WERI-Rb-1 (cell line): ENCODE measurements around the gene RILPL2.
"Not testable (repeated sequence)": the region's sequence is repeated elsewhere in the genome, so short reads cannot be mapped to it uniquely, and the experiment has no call there.

Experiments
- DNase-seq: peaks from one replicate; pipeline ENCODE4 v3.0.0-alpha.2; 2020
- H3K27ac ChIP-seq: fragments of 250-450 bp; sonication (Bioruptor Pico); 2 replicates; pipeline ENCODE4 v1.5.1; 2020; ENCODE audit warnings: mild to moderate bottlenecking, moderate library complexity
- H3K27me3 ChIP-seq: fragments of 250-450 bp; sonication (Bioruptor Pico); 2 replicates; pipeline ENCODE4 v1.5.1; 2021; ENCODE audit warnings: mild to moderate bottlenecking, low read depth, moderate library complexity; ENCODE audit not compliant: insufficient read depth, severe bottlenecking
- H3K36me3 ChIP-seq: fragments of 250-450 bp; sonication (Bioruptor Pico); 2 replicates; pipeline ENCODE4 v1.5.1; 2020; ENCODE audit warnings: mild to moderate bottlenecking, moderate library complexity
- H3K4me3 ChIP-seq: 2 replicates; pipeline ENCODE4 v1.5.1; 2011; ENCODE audit warnings: low read depth, mild to moderate bottlenecking, control low read depth, low read length
- H3K9me3 ChIP-seq: fragments of 250-450 bp; sonication (Bioruptor Pico); 2 replicates; pipeline ENCODE4 v1.5.1; 2021; ENCODE audit warnings: mild to moderate bottlenecking, moderate library complexity; ENCODE audit not compliant: severe bottlenecking
- CTCF ChIP-seq: IDR thresholded peaks from 2 replicates; pipeline ENCODE4 v1.5.1; 2011; ENCODE audit warnings: low read depth, mild to moderate bottlenecking, control low read depth, inconsistent platforms, low read length

Gene RILPL2

GRCh38 chr12:123390498-123391426, 45.7 kb downstream of the RILPL2 start:
- H3K27me3 ChIP-seq = no peaks in the 10 kb centered on the region
- peaks cover 55% of the 10 kb centered on the region for H3K36me3 ChIP-seq
- DNase-seq = no peak
- H3K4me3 ChIP-seq = no peak overlapping the region
- TF ChIP-seq CTCF = no peak
- H3K27ac ChIP-seq = no peak overlapping the region
- H3K9me3 ChIP-seq = no peaks in the 10 kb centered on the region

GRCh38 chr12:123389560-123390351, 46.7 kb downstream of the RILPL2 start:
- Histone ChIP-seq H3K36me3 (peaks cover 45% of the 10 kb centered on the region), H3K27me3 (no peaks in the 10 kb centered on the region), H3K27ac (peak overlapping the region; percentile 65), H3K4me3 (peak overlapping the region; percentile 66), H3K9me3 (no peaks in the 10 kb centered on the region)
- TF ChIP-seq CTCF = no peak
- DNase-seq = peak; percentile 54

- DNase-seq = no peak
- peak overlapping the region; percentile 66 for H3K4me3 ChIP-seq
- no peaks in the 10 kb centered on the region for H3K9me3 ChIP-seq
- TF ChIP-seq CTCF = 0 out of 2 replicates have a peak, but pooled peaks have one; percentile 0
- H3K27ac ChIP-seq = no peak overlapping the region; the same call in 1 of the 2 replicates
- H3K36me3 ChIP-seq = peaks cover 38% of the 10 kb centered on the region
- H3K27me3 ChIP-seq = no peaks in the 10 kb centered on the region
Measured at GRCh38 chr12:123388951-123389559, 47.4 kb downstream of the RILPL2 start.

GRCh38 chr12:123388177-123388950, 48.1 kb downstream of the RILPL2 start:
- peak; percentile 65 for DNase-seq
- peak overlapping the region; percentile 57 for H3K4me3 ChIP-seq
- no peaks in the 10 kb centered on the region for H3K27me3 ChIP-seq
- peak overlapping the region; percentile 68 for H3K27ac ChIP-seq
- TF ChIP-seq CTCF = no peak
- no peaks in the 10 kb centered on the region for H3K9me3 ChIP-seq
- peaks cover 32% of the 10 kb centered on the region for H3K36me3 ChIP-seq

GRCh38 chr12:123387508-123388176, 48.8 kb downstream of the RILPL2 start:
- Histone ChIP-seq H3K9me3 (no peaks in the 10 kb centered on the region), H3K27ac (no peak overlapping the region), H3K36me3 (peaks cover 24% of the 10 kb centered on the region), H3K27me3 (no peaks in the 10 kb centered on the region), H3K4me3 (no peak overlapping the region)
- peak; percentile 34 for DNase-seq
- no peak for TF ChIP-seq CTCF

- not testable (repeated sequence) for DNase-seq, H3K9me3 ChIP-seq, H3K27me3 ChIP-seq, H3K27ac ChIP-seq, H3K4me3 ChIP-seq, H3K36me3 ChIP-seq
Measured at GRCh38 chr12:123385536-123385935, 50.9 kb downstream of the RILPL2 start.
